Bone marrow (tissue), 2 donors: ENCODE measurements around the gene INSIG1.

Experiments used
- DNase-seq, 2 donors: peaks; one replicate each; lab custom pipeline; 2025; lab: John Stamatoyannopoulos, UW

The INSIG1 gene

DNA sequence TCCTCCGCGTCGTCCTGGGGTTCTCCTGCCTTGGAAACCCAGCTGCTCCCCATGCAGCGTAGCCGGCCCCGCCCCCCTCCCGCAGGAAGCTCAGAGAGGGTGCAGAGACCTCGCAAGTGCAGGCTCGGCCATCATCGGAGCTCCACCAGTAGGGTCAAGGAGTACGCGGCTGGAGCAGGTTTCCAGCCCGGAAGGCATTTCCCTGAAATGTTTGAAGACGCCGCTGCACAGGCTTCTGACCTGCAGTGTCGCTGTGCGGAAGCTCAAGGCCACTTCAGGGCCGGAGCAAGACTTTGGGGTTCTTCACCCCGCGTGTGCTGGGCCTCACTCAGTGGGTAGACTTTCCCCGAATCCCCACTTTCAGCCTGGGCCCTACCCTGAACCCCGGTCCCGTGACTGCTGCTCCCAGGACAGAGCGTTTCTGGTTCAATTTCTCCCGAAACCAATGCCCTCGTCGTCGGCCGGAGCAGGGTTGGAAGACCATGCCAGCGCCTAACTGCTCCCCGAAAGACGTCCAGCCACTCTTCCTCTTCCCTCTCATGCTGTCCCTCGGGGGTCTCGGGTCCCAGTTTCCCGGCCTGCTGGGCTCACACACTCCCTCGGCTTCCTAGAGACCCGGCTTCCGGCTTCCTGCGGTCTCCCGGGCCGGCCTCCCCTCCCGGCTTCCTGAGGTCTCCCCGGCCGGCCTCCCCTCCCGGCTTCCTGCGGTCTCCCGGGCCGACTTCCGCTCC, 52.1 kb downstream of the INSIG1 start:
- DNase-seq, result no peak

DNA sequence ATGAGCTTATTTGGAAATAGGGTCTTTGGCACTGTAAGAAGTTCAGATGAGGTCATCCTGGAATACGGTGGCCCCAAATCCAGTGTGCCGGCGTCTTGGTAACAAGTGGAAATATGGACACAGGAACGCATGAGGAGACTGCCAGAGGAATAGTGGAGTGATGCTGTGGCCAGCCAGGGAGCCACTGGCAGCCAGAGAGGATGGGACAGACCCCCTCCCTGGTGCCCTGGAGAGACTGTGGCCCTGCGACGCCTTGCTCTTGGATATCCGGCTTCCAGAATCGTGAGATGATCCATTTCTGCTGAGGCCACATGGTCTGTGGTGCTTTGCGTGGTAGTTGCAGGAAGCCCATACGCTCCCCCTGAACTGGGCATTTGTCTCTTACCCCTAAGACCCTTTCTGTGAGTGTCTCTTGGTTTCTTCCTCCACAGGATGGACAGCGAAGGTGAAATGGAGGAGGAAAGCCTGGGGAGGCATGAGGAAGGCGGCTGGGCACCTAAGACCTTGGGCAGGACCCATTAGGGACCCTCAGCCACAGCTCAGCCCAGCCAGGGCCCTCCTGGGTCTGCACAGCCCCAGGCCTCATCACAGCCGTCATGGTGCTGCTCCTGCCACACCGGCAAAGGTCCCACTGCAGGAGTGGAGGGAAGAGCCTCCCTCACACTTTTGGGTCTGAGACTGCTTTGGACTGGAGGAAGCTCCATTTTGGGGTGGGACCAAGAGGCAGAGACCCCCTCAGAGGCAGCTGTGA, 53.6 kb downstream of the INSIG1 start:
- no peak for DNase-seq

DNA sequence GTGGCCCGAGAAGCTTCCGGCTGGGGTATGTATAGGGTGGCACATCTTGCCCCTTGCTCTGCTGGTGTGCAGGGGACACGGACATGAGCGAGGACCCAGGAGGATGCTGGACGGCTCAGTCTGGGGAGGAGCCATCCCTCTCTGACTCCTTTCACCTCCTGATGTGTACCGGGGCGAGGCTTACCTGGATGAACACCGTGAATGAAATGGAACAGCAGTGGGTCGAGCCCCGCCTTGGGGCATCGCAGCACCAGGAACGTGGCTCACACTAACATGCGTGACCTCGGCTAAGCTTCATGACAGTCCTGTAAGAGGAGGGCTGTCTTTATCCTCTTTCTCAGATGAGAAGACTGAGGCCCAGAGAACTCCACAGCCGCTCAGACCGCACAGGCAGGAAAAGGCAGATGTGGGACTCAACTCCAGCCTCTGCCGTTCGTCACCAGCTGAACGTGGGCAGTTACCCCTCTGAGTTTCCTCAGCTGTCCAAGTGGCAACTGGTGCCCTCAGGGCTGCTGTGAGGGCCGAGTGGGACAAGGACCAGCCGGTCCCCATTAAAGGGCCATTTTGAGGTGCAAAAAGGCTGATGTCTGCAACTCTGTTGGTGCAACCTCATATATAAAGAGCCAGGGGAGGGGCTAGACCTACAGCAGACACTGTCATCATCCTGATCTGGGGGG, 54.5 kb downstream of the INSIG1 start:
- DNase-seq, result no peak

DNA sequence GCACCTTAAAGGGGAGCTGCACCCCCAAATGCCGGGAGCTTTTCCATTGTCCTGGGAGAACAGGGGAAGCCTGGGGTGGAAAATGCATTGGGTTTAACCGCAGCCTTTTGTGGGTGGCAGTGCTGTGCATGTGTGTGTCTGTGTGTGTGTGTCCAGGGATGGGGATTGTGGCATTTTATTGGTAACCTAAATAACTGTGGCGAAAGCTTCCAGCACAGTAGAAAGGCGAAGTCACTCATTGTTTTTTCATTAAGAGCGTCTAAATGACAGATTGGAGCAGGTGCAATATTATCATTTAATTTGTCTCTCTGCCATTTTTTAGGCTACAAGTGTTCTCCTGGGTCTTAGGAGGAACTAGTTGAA, 55.1 kb downstream of the INSIG1 start:
- no peak for DNase-seq

DNA sequence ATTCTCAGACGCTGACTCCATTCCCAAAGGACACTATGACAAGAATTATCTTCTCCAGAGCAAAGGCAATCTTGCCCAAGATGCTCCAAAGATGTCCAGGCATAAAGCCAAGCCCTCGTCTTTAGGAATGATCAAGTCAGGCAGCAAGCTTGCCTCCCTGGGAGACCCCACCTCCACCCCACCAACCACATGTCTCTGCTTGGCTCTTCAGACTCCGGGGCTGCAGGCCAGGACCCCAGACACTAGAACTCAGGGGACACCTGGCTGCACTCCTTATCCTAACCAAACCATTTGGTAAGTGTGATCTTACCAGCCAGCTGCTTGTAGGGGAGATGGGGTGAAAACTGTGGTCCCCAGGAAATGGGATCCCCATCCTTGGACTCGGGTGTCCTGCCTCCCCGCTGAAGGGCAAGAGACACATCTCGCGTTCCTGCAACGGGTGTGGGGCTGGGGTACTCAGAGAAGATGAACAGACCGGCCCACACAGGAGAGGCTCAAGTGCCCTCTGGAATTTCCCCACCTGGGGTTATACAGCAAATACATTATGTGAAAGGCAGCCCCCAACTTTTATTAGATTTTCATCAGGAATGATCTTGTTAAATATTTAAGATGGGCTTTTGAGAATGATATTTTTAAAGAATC, 55.7 kb downstream of the INSIG1 start:
- no peak for DNase-seq

DNA sequence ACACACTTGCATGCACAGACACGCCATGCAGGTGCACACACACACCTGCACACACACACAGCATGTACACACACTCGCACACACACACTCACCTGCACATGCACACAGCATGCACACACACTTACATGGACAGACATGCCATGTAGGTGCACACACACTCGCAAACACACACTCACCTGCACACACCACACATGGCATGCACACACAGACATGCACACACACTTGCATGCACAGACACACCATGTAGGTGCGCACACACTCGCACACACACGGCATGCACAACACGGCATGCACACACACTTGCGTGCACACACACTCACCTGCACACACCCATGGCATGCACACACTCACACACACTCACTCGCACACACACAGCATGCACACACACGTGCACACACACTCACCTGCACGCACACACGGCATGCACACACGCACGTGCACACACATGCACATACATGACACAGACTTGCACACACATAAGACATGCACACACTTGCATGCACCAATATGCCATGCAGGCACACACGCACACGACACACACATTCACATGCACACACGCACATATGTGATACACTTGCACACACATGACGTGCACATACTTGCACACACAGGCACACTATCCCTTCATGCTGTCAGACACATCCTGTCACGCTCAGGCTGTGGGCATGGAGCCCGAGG, 56.8 kb downstream of the INSIG1 start:
- no peak for DNase-seq

DNA sequence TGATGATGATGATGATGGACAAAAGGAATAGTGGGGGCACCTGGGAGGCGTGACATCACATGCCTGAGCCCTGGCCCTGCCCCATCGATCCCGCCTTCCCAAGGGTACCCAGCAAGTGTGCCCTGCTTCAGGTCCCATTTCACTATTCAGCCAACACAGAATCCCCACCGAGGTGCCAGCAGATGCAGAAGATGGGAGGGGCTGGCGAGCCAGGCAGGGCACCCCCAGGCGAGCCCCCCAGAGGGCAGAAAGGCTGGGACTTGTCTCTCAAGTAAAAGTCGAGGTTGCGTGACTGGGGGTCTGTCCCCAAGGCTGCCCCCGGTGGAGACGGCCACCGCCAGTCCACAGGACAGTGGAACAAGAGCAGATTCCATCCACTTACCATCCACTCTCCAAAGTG, 57.5 kb downstream of the INSIG1 start:
- DNase-seq, result no peak

DNA sequence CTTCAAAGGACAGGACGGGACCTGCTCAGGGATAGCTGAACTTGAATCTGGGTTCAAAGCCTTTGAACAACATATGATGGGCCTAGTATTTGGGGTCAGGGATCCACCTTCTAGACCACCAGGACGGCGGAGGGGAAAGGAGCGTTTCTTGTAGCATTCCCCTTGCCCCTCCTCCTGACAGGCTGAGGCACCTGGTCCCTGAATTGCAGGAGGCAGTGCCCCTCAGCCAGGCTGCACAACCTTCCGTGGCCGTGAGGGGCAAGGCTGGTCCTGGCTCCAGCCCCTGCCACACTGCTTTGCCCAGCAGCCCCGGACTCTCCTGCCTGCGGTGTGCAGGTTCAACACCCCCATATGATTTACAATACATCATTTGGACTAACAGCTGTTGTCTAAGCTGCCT, 58.1 kb downstream of the INSIG1 start:
- DNase-seq, result no peak

DNA sequence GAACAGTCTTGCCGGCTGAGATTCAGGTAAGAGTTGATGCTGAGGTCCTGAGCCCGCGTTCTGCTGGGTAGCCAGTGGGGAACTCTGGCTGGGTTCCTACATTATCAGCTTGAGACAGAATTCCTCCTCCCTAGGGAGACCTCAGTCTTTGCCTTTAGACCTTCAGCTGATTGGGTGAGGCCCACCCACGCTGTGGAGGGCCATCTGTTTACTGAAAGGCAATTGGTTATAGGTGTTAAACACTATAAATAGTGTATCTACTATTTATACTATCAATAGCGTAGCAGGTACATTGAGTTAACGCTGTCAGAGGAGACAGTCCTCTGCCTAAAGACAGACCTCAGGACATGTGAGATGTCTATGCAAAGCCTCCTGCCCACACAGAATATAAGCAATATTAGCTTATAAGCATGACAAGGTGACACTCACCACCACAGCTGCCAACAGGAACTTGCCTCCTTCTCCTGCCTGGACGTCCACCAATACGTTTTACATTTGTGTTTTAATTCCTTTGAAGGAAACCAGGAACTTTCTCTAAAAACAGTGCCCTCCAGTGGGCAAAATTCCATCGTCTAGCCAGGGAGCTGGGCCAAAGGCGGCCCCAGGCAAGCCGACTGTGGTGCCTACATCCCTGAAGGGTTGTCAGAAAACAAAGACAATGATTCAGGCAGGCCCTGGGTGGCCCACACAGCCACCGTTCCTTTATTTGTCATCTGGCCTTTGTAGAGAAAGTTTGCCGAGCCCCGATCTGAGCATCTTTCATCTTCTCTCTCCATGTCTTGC, 58.8 kb downstream of the INSIG1 start:
- no peak for DNase-seq

DNA sequence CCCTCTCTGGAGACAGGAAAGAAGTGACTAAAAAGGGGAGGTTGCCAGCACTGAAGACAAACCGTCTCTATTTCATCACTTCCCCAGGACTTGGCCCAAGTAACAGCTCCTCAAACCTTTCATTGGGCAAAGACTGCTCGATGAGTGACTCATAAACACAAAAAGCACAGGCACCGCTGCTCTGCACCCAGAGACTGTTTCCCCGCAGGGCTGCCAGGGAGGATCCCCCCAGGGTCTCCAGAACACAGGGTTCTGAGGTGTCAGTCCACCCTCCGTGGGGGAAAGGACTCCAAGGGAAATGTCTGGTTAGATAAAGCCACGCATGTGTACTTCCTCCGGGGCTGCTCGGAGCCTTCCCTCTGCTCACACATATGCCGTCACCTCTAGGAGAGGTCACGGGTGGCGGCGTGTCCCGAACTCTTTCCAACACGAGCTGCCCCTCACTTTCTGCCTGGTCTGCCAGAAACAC, 59.9 kb downstream of the INSIG1 start:
- DNase-seq, result no peak

DNA sequence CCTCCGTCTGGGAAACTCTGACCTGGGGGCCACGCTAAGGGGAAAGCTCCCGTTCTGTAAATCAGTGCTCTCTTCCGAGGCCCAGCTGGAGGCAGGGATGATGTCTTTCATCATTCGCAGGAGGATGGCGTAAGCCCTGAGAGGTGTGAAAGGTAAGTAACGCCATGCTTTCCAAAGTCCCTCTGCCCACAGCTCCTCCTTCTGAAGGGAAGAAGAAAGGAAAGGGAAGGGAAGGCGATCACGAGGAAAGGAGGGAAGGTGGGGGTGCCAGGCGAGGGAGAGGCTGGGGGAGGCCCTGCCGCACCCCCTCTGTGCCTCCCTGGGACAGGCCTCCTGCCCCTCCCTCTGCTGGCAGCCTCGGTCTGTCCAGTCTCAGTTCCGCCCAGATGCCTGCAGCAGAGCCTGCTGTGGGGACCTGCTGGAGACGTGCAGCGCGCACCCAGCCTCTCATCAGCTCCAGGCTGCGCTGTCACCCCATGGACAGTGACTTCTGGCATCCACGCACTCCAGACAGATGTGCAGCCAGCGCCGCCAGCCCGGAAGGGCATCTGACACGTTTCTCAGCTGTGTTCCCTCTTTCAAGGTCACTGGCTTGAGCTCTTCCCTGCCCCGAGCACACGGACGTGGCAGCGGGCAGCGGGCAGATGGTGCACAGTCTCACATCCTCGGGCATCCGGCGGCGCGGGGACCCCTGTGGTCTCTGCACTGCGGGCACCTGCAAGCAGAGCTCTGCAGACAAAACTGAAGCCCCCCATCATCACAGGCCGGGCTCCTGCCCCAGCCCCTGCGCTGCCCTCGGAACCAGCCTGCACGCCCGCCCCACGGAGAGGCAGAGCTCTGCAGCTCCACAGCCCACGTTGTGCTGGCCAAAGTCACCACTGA, 60.6 kb downstream of the INSIG1 start:
- DNase-seq, result no peak

DNA sequence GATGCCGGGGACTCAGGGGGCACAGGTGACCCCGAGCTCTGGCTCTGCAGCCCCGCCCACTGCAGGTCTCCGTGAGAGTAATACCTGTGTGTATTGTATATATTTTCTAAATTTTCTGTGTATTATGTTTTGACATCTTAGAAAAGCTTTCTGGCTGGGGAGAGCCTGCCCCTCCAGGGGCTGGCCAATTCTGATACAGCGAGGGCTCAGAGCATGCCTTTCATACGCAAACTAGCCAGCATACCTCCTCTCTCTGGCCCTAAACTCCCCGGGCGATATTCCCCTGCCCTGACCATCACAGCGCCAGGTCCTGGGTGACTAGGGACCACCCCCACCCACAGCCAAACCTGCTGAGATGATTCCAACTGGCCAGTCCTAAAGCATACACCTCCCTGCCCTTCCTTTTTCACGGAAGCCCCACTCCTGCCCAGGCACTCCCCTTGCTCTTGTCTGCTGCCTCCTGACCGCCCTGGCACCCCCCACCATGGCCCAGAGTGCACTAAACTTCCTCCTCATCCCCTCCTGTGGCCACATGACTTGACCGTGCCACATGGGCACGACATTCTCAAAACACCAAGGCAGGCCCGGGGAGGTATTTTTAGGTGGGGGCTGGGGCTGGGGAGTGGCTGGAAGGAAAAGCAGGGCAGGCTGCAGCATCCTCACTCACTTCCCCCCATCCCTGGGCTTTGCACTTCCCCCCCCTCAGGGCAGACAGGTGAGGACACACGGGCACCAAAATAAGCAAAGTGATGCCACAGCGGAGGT, 61.5 kb downstream of the INSIG1 start:
- DNase-seq, result no peak
